ENCODE data around the gene BMPR1B. TPM values are rescaled to one million over a fixed set of nuclear protein-coding genes. Genes with fewer than 3 reads are reported as not detected.

BMPR1B gene
- total and polyA plus RNA-seq, 2 experiments from 2014 or later, result 1.6 to 3.3 TPM

DNA sequence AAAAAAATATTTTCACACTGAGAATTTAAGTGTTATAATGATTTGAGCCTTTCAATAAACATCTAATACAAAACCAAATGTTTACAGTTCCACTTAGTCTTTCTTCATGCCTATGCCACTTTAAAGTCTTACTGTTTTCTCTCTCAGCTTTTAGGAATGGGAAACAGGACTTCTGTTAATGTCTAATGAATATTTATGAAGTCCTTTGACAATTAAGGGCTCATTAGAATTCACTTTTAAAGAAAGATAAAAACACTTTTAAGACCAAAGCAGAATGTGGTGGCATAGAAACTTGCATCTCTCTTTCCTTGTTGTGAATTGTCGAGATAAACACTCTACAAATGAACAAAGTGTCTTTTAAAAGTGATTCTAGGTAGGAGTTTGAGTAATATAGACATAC lies 315.9 kb downstream of the BMPR1B start:
- no peaks in the 10 kb centered on the region for H4K20me1 ChIP-seq (ENCODE audit: insufficient read depth, poor library complexity, severe bottlenecking)
- no peak overlapping the region for H3K4me3 ChIP-seq
- TF ChIP-seq EZH2phosphoT487 (IDR thresholded peaks at IDR 0.05; ENCODE audit: low read depth, severe bottlenecking, unreplicated experiment) (no peak), EZH2 (IDR thresholded peaks at IDR 0.05; ENCODE audit: borderline replicate concordance) (no peak)
- TF ChIP-seq, protein P1, sequence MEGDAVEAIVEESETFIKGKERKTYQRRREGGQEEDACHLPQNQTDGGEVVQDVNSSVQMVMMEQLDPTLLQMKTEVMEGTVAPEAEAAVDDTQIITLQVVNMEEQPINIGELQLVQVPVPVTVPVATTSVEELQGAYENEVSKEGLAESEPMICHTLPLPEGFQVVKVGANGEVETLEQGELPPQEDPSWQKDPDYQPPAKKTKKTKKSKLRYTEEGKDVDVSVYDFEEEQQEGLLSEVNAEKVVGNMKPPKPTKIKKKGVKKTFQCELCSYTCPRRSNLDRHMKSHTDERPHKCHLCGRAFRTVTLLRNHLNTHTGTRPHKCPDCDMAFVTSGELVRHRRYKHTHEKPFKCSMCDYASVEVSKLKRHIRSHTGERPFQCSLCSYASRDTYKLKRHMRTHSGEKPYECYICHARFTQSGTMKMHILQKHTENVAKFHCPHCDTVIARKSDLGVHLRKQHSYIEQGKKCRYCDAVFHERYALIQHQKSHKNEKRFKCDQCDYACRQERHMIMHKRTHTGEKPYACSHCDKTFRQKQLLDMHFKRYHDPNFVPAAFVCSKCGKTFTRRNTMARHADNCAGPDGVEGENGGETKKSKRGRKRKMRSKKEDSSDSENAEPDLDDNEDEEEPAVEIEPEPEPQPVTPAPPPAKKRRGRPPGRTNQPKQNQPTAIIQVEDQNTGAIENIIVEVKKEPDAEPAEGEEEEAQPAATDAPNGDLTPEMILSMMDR (IDR thresholded peaks at IDR 0.05; ENCODE audit: poor library complexity), result no peak
- H3K27ac ChIP-seq, result no peak overlapping the region
- no peaks in the 10 kb centered on the region for H3K4me1 ChIP-seq (ENCODE audit: insufficient read depth)
- WGBS (ENCODE audit: low lambda C conversion rate, missing lambda C conversion rate), result 96% methylated on average over 1 of the region's 1 CpG
- no peak for DNase-seq (ENCODE audit: low spot score)
- no peaks in the 10 kb centered on the region for H3K27me3 ChIP-seq
- H2AFZ ChIP-seq, result no peak overlapping the region
- no peaks in the 10 kb centered on the region for H3K9me3 ChIP-seq (ENCODE audit: low read depth)
- no peak overlapping the region for H3K4me2 ChIP-seq
- no peaks in the 10 kb centered on the region for H3K79me2 ChIP-seq
- H3K9me2 ChIP-seq (replicated peaks; ENCODE audit: insufficient read depth), result no peaks in the 10 kb centered on the region
- H3K36me3 ChIP-seq (replicated peaks; ENCODE audit: insufficient read depth, low read depth), result no peaks in the 10 kb centered on the region

DNA sequence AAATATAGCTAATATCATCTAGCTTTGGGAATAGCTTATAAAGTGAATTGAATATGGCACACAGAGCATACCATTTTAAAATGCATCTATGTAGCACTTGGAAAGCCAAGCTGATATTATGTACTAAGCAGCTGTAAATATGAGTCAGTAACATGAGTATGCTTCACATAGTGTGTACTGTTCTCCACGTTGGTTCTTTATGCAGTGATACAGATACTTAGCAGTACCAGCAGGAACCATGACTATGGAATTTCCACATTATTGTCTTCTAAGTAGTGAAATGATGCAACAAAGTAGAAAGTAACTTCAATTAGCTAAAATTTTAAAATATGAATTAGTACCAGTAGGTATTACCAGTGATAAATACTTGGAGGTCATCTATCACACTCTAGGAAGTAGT lies 320.1 kb downstream of the BMPR1B start:
- DNase-seq (ENCODE audit: low spot score), result no peak
- Histone ChIP-seq H2AFZ (no peak overlapping the region), H3K4me3 (no peak overlapping the region), H3K27ac (no peak overlapping the region), H3K9me2 (replicated peaks; ENCODE audit: insufficient read depth) (no peaks in the 10 kb centered on the region), H3K36me3 (replicated peaks; ENCODE audit: insufficient read depth, low read depth) (no peaks in the 10 kb centered on the region), H3K4me1 (ENCODE audit: insufficient read depth) (no peaks in the 10 kb centered on the region), H3K4me2 (no peak overlapping the region), H3K27me3 (no peaks in the 10 kb centered on the region), H3K79me2 (no peaks in the 10 kb centered on the region), H3K9me3 (ENCODE audit: low read depth) (no peaks in the 10 kb centered on the region), H4K20me1 (ENCODE audit: insufficient read depth, poor library complexity, severe bottlenecking) (no peaks in the 10 kb centered on the region)
- 60% methylated on average over 1 of the region's 1 CpG for WGBS (ENCODE audit: low lambda C conversion rate, missing lambda C conversion rate)
- TF ChIP-seq EZH2phosphoT487 (IDR thresholded peaks at IDR 0.05; ENCODE audit: low read depth, severe bottlenecking, unreplicated experiment), result no peak

DNA sequence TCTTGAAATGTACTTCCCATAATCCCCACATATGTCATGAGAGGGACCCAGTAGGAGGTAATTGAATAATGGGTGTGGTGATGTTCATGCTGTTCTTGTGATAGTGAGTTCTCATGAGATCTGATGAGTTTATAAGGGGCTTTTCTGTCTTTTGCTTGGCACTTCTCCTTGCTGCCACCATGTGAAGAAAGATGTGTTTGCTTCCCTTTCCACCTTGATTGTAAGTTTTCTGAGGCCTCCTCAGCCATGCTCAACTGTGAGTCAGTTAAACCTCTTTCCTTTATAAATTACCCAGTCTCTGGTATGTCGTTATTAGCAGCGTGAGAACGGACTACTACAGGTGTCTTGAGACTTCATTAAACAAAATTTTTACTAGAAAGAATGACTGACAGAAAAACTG lies 323.2 kb downstream of the BMPR1B start:
- TF ChIP-seq EZH2 (IDR thresholded peaks at IDR 0.05; ENCODE audit: borderline replicate concordance), result no peak
- 78% methylated on average over 3 of the region's 3 CpGs for WGBS (ENCODE audit: low lambda C conversion rate, missing lambda C conversion rate)

DNA sequence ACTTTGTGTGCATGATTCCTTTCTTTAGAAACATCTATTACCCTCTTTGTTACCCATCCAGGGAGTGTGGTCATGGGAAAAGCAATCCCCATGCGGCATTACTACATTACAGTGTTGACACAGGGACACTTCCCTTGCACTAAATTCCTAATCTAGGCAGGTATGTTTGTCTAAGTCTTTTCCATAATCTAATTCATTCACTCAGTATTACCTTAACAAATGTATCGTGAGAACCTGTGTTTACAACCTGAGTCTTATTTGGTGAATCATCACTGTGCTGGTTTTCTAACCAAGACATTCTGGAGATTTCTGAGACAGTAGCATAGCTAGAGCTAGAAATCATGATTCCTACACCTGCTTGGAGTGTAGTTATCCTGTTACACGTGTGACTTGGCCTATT lies 326.8 kb downstream of the BMPR1B start:
- Histone ChIP-seq H3K4me2 (no peak overlapping the region), H3K9me2 (replicated peaks; ENCODE audit: insufficient read depth) (no peaks in the 10 kb centered on the region), H3K36me3 (replicated peaks; ENCODE audit: insufficient read depth, low read depth) (no peaks in the 10 kb centered on the region), H3K9me3 (ENCODE audit: low read depth) (no peaks in the 10 kb centered on the region), H2AFZ (no peak overlapping the region), H3K79me2 (no peaks in the 10 kb centered on the region), H3K4me1 (ENCODE audit: insufficient read depth) (peaks cover 26% of the 10 kb centered on the region), H3K27ac (peak overlapping the region; percentile 86), H3K27me3 (no peaks in the 10 kb centered on the region), H4K20me1 (ENCODE audit: insufficient read depth, poor library complexity, severe bottlenecking) (no peaks in the 10 kb centered on the region), H3K4me3 (no peak overlapping the region)
- 58% methylated on average over 3 of the region's 3 CpGs for WGBS (ENCODE audit: low lambda C conversion rate, missing lambda C conversion rate)
- no peak for TF ChIP-seq EZH2phosphoT487 (IDR thresholded peaks at IDR 0.05; ENCODE audit: low read depth, severe bottlenecking, unreplicated experiment)
- no peak for TF ChIP-seq EZH2 (IDR thresholded peaks at IDR 0.05; ENCODE audit: borderline replicate concordance)
- TF ChIP-seq, protein P1 (IDR thresholded peaks at IDR 0.05; ENCODE audit: poor library complexity), result no peak
- DNase-seq (ENCODE audit: low spot score), result peak; percentile 28

More for the DNA sequence above, 323.2 kb downstream of the BMPR1B start:
- Histone ChIP-seq H3K4me3 (no peak overlapping the region), H3K4me2 (no peak overlapping the region), H3K4me1 (ENCODE audit: insufficient read depth) (peaks cover 4% of the 10 kb centered on the region), H2AFZ (no peak overlapping the region), H3K9me3 (ENCODE audit: low read depth) (no peaks in the 10 kb centered on the region), H3K27ac (no peak overlapping the region), H3K79me2 (no peaks in the 10 kb centered on the region), H3K36me3 (replicated peaks; ENCODE audit: insufficient read depth, low read depth) (no peaks in the 10 kb centered on the region), H3K27me3 (no peaks in the 10 kb centered on the region), H4K20me1 (ENCODE audit: insufficient read depth, poor library complexity, severe bottlenecking) (no peaks in the 10 kb centered on the region), H3K9me2 (replicated peaks; ENCODE audit: insufficient read depth) (no peaks in the 10 kb centered on the region)
- DNase-seq (ENCODE audit: low spot score), result no peak

Measured in hepatocyte (in vitro differentiated cells).